C4-2B (cell line): ENCODE measurements around the gene SUPV3L1.

Experiments
- CTCF ChIP-seq: fragments of 450-650 bp; conservative IDR thresholded peaks from 2 replicates; pipeline ENCODE4 v1.5.1; 2017; ENCODE audit warnings: mild to moderate bottlenecking
- ZFX ChIP-seq: fragments of 450-650 bp; IDR thresholded peaks from 2 replicates; pipeline ENCODE4 v1.6.1; 2017

- TF ChIP-seq CTCF (no peak), ZFX (no peak)
Observed at GRCh38 chr10:69248117-69248730, 68.2 kb downstream of the SUPV3L1 start.
